Neural cell (in vitro differentiated cells): ENCODE measurements around the gene TYK2.

Experiments used
- CTCF ChIP-seq: fragments of 450-650 bp; IDR thresholded peaks from 2 replicates; pipeline ENCODE4 v1.5.1; 2014; ENCODE audit warnings: antibody characterized with exemption, mild to moderate bottlenecking, moderate library complexity; ENCODE audit not compliant: poor library complexity, severe bottlenecking
- EP300 ChIP-seq: fragments of 450-650 bp; conservative IDR thresholded peaks from 2 replicates; pipeline ENCODE4 v1.6.1; 2014; ENCODE audit warnings: antibody characterized with exemption, mild to moderate bottlenecking, moderate library complexity; ENCODE audit not compliant: poor library complexity, severe bottlenecking
- EZH2 ChIP-seq: fragments of 200-600, 300-800 bp; shearing (Covaris generic), sonication (generic); IDR thresholded peaks from 2 replicates; pipeline ENCODE4 v1.6.1; 2014; ENCODE audit warnings: antibody characterized with exemption, low read length, borderline replicate concordance, mild to moderate bottlenecking; ENCODE audit not compliant: insufficient read depth, poor library complexity, severe bottlenecking
- RAD21 ChIP-seq: fragments of 450-650 bp; conservative IDR thresholded peaks from 2 replicates; pipeline ENCODE4 v1.6.1; 2014; ENCODE audit warnings: antibody characterized with exemption, mild to moderate bottlenecking, moderate library complexity
- TAF1 ChIP-seq: IDR thresholded peaks from 2 replicates; pipeline ENCODE4 v1.6.1; 2012; ENCODE audit warnings: low read depth

- TF ChIP-seq CTCF (no peak), TAF1 (no peak), RAD21 (no peak), EP300 (no peak), EZH2 (no peak)
Observed at GRCh38 chr19:10327793-10328192, 52.6 kb downstream of the TYK2 start.
